NCI-H2107 treated with DMSO at 0.1 percent for 48 hours (cell line): ENCODE data around the gene PCDHGA10.
"Not testable (repeated sequence)": the region's sequence is repeated elsewhere in the genome, so short reads cannot be mapped to it uniquely, and the experiment has no call there.

ENCODE experiments used
- DNase-seq: peaks from one replicate; lab custom pipeline; 2025; ENCODE audit not compliant: unreplicated experiment; lab: John Stamatoyannopoulos, UW

Gene PCDHGA10

DNA sequence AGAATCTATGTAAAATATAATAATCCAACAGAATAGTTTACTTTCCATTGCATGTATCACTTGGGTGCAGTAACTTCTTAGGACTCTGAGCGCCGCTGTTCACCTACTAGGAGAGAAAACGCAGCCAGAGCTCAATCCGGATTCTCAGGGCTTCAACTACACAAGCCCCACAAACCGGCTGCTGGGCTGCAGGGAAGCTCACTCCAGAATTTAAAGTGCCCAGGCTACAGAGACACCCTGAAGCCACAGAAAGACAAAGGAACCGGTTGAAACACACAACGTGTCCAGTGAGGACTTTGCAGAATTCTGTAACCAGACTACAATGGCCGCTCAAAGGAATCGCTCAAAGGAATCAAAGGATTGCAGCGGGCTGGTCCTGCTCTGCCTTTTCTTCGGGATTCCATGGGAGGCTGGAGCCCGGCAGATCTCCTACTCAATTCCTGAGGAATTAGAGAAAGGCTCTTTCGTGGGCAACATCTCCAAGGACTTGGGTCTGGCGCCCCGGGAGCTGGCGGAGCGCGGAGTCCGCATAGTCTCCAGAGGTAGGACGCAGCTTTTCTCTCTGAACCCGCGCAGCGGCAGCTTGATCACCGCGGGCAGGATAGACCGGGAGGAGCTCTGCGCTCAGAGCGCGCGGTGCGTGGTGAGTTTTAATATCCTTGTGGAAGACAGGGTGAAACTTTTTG, at the start of gene PCDHGA10:
TSS of gene PCDHGA10 (plus strand) at position 134 of the 686 bp plus-strand sequence. CDS start at position 323, 189 bp downstream.
- no peak for DNase-seq

DNA sequence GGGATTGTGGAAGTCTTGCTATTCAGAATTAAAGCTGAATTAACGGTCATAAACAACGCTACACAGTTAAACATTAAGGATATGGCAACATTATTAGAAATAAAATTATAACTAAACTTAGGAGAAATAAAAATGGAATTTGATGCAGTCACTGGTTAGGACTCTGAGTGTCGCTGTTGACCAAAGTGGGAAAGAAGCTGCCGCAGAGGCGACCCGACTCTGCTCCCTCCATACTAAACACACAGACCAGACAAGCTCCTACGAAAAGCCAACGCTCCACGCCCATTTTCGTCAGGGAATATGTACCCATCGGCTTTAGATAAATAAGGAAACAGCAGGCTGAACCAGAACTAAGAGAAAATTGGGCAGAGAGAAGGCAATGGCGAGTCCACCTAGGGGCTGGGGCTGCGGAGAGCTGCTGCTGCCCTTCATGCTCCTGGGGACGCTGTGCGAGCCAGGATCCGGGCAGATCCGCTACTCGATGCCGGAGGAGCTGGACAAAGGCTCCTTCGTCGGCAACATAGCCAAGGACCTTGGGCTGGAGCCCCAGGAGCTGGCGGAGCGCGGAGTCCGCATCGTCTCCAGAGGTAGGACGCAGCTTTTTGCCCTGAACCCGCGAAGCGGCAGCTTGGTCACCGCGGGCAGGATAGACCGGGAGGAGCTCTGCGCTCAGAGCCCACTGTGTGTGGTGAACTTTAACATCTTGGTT, 48.7 kb upstream of the PCDHGA10 start, which contains the start of gene PCDHGA5:
TSS of gene PCDHGA5 (plus strand) at position 211 of the 709 bp plus-strand sequence. CDS start at position 380, 169 bp downstream.
- DNase-seq, result no peak

DNA sequence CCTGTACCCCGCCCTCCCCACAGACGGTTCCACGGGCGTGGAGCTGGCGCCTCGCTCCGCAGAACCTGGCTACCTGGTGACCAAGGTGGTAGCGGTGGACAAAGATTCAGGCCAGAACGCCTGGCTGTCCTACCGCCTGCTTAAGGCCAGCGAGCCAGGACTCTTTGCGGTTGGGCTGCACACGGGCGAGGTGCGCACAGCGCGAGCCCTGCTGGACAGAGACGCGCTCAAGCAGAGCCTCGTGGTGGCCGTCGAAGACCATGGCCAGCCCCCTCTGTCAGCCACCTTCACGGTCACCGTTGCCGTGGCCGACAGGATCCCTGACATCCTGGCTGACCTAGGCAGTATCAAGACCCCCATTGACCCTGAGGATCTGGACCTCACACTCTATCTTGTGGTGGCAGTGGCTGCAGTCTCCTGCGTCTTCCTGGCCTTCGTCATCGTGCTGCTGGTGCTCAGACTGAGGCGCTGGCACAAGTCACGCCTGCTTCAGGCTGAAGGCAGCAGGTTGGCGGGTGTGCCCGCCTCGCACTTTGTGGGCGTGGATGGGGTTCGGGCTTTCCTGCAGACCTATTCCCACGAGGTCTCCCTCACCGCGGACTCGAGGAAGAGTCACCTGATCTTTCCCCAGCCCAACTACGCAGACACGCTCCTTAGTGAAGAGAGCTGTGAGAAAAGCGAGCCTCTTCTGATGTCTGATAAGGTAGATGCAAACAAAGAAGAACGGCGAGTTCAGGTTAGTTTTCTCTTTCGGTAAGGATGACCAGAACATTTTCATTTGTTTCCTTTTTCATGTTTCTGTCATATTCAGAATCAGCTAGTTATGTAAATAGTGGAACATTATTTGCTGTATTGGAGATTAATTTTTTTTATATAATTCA, 46.5 kb upstream of the PCDHGA10 start:
- DNase-seq, result no peak

DNA sequence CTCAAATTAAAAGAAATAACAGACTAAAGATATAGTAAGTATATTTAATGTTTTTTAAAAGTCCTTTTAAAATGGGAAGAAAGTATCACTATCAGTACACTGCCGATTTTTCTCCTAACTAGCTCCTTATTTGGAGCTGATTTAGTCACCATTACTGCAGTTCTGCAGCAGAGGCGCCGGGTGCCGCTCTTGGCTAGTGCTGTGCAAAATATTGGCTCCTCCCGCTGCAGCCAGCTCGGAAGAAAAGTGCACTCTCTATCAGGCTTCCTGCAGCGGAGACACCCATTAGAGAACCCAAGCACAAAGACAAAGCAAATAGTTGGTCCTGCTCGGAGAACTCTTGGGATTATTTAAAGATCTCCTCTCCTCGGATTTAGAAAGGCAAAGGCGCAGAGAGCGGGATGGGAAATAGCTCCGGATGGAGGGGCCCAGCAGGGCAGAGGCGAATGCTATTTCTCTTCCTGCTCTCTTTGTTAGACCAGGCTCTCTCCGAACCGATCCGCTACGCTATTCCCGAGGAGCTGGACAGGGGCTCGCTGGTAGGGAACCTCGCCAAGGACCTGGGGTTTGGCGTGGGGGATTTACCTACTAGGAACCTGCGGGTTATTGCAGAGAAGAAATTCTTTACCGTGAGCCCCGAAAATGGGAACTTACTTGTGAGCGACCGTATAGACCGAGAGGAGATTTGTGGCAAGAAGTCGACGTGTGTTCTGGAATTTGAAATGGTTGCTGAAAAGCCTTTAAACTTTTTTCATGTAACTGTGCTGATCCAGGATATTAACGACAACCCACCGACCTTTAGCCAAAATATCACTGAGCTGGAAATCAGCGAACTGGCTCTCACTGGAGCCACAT, 42.6 kb upstream of the PCDHGA10 start, which contains the start of gene PCDHGB3:
TSS of gene PCDHGB3 (plus strand) at position 249 of the 855 bp plus-strand sequence. CDS start at position 402, 153 bp downstream.
- DNase-seq, result no peak

DNA sequence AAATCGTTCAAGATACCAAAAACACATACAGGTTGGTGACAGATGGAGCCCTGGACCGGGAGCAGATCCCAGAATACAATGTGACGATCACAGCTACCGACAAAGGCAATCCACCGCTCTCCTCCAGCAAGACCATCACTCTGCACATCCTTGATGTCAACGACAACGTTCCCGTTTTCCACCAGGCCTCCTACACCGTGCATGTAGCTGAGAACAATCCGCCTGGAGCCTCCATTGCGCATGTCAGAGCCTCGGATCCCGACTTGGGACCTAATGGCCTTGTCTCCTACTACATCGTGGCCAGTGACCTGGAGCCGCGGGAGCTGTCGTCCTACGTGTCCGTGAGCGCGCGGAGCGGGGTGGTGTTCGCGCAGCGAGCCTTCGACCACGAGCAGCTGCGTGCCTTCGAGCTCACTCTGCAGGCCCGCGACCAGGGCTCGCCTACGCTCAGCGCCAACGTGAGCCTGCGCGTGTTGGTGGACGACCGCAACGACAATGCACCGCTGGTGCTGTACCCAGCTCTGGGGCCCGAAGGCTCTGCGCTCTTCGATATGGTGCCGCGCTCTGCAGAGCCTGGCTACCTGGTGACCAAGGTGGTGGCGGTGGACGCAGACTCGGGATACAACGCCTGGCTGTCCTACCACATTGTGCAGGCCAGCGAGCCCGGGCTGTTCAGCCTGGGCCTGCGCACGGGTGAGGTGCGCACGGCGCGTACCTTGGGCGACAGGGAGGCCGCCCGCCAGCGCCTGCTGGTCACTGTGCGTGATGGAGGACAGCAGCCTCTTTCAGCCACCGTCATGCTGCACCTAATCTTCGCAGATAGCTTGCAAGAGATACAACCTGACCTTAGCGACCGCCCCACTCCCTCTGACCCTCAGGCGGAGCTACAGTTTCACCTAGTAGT, 41.0 kb upstream of the PCDHGA10 start:
- DNase-seq, result no peak

DNA sequence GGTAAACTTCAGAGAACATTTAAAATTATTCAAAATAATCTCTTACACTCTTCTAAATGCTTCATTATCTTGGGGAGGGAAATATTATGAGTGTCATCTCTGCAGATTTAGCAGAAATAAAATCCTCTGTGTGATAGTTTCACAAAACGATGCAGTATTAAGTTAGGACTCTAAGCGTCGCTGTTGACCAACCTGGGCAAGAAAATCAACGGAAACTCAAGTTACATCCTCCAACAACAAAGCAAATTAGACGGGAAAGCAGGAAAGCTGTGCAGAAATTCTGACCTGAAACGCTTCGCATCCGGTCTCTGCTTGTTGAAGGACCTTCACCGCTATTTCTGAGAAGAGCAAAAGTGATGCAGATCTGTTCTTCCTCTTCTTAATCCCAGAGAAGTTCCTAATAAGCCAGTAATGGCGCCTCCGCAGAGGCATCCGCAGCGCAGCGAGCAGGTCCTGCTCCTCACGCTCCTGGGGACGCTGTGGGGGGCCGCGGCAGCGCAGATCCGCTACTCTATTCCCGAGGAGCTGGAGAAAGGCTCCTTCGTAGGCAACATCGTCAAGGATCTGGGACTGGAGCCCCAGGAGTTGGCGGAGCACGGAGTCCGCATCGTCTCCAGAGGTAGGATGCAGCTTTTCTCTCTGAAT, 39.0 kb upstream of the PCDHGA10 start, which contains the start of gene PCDHGA6:
TSS of gene PCDHGA6 (plus strand) at position 219 of the 645 bp plus-strand sequence. CDS start at position 412, 193 bp downstream.
- no peak for DNase-seq

DNA sequence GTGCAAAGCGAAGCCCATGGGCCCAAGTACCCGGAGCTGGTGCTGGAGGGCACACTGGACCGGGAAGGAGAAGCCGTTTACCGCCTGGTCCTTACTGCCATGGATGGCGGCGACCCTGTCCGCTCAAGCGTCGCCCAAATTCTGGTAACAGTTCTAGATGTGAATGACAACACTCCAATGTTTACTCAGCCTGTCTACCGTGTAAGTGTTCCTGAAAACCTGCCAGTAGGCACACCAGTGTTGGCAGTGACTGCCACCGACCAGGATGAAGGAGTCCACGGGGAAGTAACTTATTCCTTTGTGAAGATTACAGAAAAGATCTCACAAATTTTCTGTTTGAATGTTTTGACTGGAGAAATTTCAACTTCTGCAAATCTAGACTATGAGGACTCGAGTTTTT, 38.2 kb upstream of the PCDHGA10 start:
- no peak for DNase-seq

DNA sequence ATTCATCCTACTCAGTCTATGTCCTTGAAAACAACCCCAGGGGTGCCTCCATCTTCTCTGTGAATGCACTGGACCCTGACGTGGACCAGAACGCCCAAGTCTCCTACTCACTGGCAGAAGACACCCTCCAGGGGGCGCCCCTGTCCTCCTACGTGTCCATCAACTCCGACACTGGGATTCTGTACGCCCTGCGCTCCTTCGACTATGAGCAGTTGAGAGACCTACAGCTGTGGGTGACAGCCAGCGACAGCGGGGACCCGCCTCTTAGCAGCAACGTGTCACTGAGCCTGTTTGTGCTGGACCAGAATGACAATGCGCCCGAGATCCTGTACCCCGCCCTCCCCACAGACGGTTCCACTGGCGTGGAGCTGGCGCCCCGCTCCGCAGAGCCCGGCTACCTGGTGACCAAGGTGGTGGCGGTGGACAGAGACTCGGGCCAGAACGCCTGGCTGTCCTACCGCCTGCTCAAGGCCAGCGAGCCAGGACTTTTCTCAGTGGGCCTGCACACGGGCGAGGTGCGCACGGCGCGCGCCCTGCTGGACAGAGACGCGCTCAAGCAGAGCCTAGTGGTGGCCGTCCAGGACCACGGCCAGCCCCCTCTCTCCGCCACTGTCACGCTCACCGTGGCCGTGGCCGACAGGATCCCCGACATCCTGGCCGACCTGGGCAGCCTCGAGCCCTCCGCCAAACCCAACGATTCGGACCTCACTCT, 37.2 kb upstream of the PCDHGA10 start:
- not testable (repeated sequence) for DNase-seq

DNA sequence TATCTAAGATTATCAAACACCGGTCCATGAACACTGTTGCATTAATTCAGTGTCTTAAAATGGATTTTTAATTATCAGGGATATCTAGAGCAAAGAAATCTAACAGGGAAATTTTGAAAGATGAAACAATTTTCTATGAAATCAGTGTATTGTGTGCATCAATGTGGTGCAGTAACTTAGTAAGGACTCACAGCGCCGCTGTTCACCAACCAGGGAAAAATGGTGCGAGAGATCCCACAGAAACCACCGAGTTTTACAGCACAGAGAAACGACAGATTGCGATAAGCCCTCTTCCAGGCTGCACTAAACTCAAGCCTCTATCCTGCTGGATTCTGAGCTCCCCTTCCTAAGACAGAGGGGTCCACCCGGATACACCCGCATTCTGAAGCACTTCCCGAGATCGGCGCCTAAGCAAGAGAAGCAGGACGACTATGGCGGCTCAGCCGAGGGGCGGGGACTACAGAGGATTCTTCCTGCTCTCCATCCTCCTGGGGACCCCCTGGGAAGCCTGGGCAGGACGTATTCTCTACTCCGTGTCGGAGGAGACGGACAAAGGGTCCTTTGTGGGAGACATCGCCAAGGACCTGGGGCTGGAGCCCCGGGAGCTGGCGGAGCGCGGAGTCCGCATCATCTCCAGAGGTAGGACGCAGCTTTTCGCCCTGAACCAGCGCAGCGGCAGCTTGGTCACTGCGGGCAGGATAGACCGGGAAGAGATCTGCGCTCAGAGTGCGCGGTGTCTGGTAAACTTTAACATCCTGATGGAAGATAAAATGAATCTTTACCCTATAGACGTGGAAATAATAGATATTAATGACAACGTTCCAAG, 30.1 kb upstream of the PCDHGA10 start, which contains the start of gene PCDHGA7:
TSS of gene PCDHGA7 (plus strand) at position 274 of the 826 bp plus-strand sequence. CDS start at position 432, 158 bp downstream.
- no peak for DNase-seq

DNA sequence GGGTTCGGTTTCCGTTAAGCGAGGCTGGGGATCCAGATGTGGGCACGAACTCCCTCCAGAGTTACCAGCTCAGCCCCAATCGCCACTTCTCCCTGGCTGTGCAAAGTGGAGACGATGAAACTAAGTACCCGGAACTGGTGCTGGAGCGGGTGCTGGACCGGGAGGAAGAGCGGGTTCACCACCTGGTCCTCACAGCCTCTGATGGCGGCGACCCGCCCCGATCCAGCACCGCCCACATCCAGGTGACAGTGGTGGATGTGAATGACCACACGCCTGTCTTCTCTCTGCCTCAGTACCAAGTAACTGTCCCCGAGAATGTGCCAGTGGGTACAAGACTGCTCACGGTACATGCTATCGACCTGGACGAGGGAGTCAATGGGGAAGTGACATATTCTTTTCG, 29.4 kb upstream of the PCDHGA10 start:
- no peak for DNase-seq

DNA sequence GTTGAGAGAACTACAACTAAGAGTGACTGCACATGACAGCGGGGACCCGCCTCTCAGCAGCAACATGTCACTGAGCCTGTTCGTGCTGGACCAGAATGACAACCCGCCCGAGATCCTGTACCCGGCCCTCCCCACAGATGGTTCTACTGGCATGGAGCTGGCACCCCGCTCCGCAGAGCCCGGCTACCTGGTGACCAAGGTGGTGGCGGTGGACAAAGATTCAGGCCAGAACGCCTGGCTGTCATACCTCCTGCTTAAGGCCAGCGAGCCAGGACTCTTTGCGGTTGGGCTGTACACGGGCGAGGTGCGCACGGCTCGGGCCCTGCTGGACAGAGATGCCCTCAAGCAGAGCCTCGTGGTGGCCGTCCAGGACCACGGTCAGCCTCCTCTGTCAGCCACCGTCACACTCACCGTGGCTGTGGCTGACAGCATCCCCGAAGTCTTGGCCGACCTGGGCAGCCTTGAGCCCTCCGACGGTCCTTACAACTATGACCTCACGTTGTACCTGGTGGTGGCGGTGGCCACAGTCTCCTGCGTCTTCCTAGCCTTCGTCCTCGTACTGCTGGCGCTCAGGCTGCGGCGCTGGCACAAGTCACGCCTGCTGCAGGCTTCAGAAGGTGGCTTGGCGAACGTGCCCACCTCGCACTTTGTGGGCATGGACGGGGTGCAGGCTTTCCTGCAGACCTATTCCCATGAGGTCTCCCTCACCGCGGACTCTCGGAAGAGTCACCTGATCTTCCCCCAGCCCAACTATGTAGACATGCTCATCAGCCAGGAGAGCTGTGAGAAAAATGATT, 28.1 kb upstream of the PCDHGA10 start:
- no peak for DNase-seq

DNA sequence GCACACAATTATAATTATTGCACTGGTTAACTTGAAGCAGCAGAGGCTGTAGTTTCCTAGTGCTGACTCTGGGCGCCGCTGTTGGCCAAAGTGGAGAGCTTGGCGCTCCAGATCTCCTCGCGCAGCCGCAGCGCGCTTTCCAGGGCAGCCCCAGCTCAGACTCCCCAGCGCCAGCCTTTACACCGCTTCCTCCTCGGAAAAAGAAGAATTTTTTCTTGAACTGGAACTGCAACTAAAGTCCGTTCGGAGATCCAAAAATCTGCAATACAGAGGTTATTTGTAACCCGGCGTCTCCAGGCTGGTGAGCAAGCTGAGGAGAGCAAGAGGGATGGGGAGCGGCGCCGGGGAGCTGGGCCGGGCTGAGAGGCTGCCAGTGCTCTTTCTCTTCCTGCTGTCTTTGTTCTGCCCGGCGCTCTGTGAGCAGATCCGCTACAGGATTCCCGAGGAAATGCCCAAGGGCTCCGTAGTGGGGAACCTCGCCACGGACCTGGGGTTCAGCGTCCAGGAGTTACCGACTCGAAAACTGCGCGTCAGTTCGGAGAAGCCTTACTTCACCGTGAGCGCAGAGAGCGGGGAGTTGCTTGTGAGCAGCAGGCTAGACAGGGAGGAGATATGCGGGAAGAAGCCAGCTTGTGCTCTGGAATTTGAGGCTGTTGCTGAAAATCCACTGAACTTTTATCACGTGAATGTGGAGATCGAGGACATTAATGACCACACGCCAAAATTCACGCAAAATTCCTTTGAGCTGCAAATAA, 25.1 kb upstream of the PCDHGA10 start, which contains the start of gene PCDHGB4:
TSS of gene PCDHGB4 (plus strand) at position 142 of the 755 bp plus-strand sequence. CDS start at position 329, 187 bp downstream.
- not testable (repeated sequence) for DNase-seq

DNA sequence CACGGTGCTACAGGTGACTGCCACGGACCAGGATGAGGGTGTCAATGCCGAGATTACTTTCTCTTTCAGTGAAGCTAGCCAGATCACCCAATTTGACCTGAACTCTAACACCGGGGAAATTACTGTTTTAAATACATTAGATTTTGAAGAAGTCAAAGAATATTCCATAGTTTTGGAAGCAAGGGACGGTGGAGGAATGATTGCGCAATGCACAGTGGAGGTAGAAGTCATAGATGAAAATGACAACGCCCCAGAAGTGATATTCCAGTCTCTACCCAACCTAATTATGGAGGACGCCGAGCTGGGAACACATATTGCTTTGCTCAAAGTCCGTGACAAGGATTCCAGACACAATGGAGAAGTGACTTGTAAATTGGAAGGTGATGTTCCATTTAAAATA, 24.1 kb upstream of the PCDHGA10 start:
- DNase-seq, result no peak

DNA sequence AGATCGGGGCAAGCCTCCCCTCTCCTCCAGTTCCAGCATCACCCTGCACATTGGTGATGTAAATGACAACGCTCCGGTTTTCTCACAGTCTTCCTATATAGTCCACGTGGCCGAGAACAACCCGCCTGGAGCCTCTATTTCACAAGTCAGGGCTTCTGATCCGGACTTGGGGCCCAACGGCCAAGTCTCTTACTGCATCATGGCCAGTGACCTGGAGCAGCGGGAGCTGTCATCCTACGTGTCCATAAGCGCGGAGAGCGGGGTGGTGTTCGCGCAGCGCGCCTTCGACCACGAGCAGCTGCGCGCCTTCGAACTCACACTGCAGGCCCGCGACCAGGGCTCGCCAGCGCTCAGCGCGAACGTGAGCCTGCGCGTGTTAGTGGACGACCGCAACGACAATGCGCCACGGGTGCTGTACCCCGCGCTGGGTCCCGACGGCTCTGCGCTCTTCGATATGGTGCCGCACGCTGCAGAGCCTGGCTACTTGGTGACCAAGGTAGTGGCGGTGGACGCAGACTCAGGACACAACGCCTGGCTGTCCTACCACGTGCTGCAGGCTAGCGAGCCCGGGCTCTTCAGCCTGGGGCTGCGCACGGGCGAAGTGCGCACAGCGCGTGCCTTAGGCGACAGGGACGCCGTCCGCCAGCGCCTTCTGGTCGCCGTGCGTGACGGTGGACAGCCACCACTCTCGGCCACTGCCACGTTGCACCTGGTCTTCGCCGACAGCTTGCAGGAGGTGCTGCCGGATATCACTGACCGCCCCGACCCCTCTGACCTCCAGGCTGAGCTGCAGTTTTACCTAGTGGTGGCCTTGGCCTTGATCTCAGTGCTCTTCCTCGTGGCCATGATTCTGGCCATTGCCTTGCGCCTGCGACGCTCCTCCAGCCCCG, 23.4 kb upstream of the PCDHGA10 start:
- no peak for DNase-seq
